HG03432 (cell line): ENCODE measurements around the gene ZNF714.
"Not testable (repeated sequence)": the region's sequence is repeated elsewhere in the genome, so short reads cannot be mapped to it uniquely, and the experiment has no call there.

ENCODE experiments used
- ATAC-seq: cut with Tn5 transposase; IDR thresholded peaks from one replicate; pipeline ENCODE4 v1.9.1; 2021; ENCODE audit warnings: mild to moderate bottlenecking, moderate library complexity; ENCODE audit not compliant: unreplicated experiment

The ZNF714 gene

DNA sequence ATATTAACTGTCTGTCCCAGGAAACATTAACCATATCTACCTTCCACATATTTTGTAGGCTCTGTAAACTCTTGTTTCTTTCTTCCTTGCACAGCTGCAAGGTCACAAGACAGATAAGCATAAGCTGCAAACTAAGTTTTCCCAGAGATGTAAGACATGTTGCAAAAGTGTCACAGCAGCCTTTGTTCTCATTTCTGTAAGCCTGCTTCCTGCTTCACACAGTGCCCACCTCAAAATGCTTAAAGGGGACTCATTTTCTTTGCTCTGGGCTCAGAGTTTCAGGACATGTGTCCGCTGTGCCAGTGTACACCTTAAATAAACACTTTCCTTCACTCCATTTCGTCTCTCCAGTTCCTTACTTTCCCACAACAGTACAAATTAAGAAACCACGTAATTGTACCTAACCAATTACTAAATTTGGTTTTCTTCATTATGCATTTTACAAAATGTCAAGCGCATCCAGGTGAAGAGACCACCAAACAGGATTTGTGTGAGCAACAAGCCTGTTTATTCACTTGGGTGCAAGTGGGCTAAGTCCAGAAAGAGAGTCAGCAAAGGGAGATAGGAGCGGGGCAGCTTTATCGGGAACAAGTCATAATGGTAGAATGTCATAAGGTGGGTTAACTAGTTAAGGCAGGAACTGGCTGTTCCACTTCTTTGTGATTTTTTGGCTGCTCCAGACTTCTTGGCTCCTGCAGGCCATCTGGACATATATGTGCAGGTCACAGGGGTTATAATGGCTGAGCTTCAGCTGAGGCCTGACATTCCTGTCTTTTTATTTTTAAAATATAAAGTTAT, 47.1 kb downstream of the ZNF714 start:
- no peak for ATAC-seq

DNA sequence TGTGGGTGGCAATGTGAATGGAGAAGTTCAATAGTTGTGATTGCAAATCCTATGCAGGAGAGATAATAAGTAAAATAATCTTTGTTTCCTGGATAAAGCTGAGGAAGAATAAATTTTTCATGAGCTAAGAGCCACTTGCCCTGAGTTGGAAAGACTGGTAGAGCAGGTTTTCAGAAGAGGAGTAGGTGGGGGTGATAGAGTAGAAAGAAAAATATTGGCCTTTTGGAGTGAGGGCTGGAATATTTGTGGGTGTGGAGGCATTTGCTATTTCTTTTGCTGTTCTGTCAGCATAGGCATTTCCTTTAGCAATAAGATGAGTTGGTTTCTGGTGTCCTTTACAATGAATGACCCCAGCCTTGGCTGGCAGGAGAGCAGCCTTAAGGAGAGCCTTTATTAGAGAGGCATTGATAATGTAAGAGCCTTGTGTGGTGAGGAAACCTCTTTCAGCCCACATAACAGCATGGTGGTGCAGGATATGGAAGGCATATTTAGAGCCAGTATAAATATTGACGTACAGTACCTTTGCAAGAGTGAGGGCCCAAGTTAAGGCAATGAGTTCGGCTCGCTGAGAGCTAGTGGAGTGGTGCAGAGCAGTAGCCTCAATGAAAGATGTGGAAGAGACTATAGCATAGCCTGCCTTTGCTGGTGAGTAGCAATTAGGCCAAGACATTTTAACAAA, 48.2 kb downstream of the ZNF714 start:
- no peak for ATAC-seq

DNA sequence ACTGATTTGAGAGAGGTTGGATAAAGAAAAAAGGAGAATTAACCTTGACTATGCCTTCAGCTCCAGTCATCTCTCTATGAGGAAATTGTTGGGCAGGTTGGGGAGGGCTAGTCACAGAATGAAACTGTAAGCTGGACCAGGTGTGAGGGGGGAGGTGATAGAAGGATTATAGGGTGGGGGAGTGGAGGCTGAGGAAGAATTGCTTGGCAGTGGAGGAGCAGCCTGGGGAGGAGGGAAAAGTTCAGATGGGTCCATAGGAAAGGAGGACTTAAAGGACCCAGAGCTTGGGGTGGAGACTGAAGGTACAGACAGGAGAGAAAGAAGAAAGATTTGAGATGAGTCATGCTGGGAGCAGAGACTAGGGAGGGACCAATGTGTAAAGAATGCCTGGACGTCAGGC, 51.6 kb downstream of the ZNF714 start:
- ATAC-seq: no peak

DNA sequence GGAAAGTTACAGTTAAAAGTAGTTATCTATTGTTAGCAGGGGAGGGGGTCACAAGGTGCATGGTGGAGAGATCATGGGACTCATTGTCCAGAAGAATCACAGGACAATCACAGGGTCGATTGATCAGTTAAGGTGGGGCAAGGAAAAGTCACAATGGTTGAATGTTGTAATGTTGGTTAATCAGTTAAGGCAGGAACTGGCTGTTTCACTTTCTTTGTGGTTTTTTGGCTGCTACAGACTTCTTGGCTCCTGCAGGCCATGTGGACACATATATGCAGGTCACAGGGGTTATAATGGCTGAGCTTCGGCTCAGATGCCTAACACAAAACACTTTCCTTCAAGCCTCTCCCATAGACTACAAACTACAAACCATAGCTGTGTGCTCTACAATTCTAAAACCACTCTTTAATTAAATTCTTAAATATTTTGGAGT, 52.9 kb downstream of the ZNF714 start:
- no peak for ATAC-seq

DNA sequence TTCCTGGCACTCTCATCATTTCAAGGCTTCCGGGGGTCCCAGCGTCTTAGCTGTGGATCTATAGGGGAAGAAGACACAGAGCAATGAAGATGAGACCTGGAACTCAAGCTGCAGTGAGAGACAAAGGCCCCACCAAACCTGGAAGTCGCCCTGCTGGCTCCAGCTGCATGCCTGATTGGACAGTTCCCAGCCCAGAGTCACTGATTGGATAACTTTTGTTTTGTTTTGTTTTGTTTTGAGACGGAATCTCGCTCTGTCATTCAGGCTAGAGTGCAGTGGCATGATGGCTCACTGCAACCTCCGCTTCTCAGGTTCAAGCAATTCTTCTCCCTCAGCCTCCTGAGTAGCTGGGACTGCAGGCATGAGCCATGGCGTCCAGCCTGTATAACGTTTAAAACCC, 53.4 kb downstream of the ZNF714 start:
- no peak for ATAC-seq

DNA sequence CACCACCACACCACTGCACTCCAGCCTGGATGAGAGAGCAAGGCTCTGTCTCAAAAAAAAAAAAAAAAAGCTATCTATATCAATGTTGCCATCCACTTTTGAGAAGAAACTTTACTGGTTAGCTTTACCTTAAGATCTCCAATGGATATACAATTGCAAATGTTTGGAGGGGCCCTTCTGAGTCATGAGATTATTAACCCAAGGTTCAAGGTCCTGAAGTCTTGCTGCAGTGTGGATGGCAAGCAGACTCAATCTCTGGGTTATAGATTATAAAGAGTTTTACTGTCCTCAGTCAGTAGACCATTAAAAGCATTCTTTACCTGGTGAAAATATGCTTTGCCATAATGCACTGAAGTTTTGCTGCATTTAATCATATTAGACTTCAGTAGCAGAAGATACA, 56.1 kb downstream of the ZNF714 start:
- no peak for ATAC-seq

DNA sequence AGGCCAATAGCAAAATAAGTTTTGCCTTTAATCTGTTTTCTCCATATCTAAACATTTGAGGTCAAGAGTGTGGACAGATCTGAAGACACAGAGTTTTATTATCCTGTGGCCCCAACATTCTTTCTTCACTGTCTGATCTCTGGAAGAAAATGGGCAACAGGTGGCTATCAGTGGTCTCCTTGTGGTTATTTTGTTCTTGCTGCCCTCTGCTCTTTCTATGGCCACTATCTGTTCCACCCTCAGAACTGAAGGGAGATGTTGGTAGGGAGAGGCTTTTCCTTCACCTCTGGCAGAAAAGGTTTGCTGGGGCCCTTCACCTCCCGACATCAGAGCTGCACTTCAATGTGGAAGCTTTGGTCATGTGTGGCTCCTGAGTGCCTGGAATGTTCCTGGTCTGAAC, 59.0 kb downstream of the ZNF714 start:
- not testable (repeated sequence) for ATAC-seq

DNA sequence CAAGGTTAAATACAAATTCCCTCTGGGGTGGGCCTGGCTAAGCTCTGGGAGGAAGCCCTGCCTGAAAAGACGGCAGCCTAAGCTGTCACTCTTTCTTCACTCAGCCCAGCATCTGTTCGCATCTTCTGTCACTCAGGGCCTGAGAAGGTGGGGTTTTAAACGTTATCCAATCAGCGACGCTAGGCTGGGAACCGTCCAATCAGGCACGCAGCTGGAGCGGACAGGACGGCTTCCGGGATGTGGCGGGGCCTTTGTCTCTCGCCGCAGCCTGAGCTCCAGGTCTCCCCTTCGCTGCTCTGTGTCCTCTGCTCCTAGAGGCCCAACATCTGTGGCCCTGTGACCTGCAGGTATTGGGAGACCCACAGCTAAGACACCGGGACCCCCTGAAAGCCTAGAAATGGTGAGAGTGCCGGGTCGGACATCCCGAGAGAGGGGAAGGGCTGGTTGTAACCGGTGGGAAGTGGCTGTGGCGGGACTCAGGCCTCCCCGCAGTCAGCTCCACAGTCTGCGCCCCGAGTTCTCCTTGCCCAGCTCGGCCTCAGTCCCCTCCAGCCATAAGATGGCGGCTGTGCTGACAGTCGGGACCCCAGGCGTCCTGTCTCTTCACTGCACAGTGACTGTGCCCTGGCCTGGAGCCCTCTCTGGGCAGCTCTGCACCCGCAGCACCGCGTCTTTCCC, 59.9 kb downstream of the ZNF714 start, which contains the start of gene ZNF431:
TSS of gene ZNF431 (plus strand) at position 254 of the 678 bp plus-strand sequence. CDS start at position 398, 144 bp downstream.
- ATAC-seq: peak; percentile 99

DNA sequence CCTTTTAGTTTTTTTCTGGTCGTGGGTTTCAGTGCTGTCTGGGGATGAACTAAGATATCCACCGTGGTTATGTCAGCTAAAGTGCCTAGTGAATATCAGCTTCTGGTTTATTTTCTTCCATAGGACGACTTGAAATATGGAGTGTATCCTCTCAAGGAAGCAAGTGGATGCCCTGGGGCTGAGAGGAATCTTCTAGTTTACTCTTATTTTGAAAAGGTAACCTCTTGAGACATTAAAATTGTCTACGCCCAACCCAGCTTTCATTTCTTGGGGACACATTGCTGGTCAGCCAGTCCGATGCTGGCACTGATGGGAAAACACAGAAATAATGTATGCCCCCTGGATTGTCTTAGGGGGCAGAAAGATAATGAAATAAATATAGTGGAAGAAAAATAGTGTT, 61.4 kb downstream of the ZNF714 start:
- no peak for ATAC-seq

DNA sequence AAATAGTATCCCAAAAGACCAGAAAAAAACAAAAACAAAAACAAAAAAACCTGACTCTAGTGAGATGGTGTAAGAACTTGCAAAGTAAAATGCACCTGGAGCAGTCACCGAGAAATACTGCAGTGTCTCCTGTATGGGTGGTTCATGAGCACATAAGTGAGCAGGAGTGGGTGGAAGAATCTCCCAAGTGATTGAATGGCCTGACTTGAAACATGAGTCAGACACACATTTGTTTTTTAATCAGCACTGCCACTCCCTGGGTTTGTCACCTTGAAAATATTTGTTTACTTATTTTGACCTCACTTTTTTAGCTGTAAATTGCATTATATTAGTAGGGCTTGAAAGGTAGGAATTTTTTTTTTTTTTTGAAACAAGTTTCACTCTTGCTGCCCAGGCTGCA, 61.9 kb downstream of the ZNF714 start:
- no peak for ATAC-seq

DNA sequence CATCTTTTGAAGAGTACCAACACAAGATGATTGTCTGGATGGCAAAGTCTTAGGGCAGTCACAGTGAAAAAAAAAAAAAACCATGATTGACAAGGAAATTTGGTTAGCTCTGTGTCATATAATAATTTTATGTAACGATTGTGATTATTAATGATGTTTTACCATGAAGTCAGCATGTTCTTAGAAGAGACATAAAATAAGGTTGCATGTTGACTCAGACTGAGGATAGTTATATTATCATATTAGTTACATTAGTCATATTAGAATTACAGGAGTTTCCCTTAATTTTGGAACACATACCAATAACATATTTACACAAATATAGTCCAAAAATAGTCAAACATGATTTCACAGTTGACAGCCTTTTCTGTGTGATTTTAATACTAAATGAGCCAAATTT, 65.5 kb downstream of the ZNF714 start:
- ATAC-seq: no peak

DNA sequence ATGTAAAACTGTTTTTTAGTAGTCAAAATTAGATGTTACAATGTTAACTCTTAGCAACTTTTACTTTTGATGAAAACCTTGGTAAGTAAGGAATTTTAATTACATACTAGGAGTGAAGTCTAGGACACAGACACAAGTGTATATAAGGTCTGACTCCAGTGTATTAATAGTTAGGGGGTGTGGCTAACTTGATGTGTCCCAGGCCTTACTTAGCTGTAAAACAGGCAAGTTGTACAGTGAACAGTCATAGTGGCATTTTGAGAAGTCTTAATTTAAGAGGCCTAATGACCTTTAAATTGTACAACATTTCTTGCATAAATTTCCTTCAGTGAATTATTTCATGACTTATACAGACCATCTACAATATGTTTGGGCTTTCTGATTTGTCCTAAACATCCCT, 66.7 kb downstream of the ZNF714 start:
- no peak for ATAC-seq

DNA sequence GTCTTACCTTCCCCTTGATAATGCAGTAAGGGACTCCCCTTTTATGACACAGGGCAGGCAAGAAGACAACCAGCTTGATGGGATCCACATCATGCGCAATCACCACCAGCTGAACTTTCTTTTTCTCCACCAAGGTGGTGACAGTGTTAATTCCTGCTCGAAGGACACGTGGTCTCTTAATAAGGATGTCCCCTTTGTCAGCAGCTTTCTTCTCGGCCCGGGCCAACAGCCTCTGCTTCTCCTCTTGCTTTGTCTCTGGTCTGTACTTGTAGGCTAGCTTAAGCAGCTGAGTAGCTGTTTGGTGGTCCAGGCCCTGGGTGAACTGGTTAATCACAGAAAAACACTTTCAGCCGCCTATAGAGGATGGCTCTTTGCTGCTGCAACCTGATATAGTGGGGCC, 67.9 kb downstream of the ZNF714 start:
- no peak for ATAC-seq

DNA sequence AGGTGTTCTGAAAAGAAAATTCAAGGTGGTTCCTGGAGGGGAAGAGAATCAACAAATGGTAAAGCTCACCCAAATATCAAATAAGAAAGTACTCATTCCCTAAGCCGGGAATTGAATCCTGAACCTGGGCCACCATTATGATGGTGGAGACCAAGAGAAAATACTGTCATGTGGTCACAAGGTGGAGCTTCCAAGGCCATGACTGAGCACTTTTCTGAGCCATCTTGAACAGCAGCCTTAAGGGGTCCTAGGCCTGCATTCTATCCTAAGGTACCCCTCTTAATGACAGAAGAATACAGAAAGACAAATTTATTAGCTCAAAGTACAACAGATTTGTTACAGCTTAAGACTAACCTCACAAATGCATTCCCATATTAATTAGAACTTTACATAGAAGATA, 69.5 kb downstream of the ZNF714 start:
- ATAC-seq: no peak

DNA sequence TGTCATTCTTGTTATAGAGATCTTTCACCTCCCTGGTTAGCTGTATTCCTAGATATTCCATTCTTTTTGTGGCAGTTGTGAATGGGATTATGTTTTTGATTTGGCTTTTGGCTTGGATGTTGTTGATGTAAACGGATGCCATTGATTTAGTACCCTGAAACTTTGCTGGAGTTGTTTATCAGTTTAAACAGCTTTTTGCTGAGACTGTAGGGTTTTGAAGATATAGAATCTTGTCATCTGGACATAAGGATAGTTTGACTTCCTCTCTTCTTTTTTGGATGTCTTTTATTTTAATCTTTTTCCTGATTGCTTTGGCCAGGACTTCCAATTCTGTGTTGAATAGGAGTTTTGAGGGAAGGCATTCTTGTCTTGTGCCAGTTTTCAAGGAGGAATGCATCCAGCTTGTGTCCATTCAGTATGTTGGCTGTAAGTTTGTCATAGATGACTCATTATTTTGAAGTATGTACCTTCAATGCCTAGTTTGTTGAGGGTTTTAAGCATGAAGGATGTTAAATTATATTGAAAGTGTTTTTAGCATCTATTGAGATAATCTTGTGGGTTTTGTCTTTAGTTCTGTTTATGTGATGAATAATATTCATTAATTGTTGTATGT, 76.6 kb downstream of the ZNF714 start:
- no peak for ATAC-seq

DNA sequence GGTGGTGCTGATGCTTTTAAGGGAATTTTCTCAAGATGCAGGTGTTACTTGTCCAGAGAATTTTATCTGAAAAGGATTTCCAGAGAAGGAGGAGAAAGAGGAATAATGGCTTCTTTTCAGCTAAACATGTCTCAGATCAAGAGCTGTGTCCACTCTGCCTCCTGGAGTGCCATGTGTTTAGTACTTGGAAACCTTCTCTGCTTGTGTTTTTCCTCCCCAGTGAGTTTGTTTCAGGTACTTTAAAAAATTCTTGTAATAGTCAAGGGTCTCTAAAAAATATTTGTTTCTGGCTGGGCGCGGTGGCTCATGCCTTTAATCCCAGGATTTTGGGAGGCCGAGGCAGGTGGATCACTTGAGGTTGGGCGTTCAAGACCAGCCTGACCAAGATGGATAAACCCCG, 82.5 kb downstream of the ZNF714 start:
- ATAC-seq: no peak

DNA sequence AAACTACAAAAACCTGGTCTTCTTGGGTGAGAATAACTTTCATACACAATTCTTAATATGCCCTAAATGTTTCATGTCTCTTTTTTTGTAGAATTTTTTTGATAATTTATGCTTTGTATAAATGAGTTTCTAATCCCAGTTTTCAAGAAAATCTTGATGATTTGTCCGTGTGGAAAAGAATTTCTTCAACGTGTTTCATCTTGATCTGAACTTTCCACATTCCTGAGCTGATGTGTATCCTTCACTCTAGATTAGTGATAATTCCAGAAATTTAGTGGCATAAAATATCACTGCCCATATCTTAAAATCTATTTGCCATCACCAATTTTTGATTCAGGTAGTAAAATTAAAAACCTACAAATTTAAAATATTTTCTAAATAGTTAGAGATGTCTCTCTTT, 84.4 kb downstream of the ZNF714 start:
- ATAC-seq: no peak
